ENCODE measurements around the gene SPINK5.
"Not testable (repeated sequence)": the region's sequence is repeated elsewhere in the genome, so short reads cannot be mapped to it uniquely, and the experiment has no call there.

The SPINK5 gene, protein sequence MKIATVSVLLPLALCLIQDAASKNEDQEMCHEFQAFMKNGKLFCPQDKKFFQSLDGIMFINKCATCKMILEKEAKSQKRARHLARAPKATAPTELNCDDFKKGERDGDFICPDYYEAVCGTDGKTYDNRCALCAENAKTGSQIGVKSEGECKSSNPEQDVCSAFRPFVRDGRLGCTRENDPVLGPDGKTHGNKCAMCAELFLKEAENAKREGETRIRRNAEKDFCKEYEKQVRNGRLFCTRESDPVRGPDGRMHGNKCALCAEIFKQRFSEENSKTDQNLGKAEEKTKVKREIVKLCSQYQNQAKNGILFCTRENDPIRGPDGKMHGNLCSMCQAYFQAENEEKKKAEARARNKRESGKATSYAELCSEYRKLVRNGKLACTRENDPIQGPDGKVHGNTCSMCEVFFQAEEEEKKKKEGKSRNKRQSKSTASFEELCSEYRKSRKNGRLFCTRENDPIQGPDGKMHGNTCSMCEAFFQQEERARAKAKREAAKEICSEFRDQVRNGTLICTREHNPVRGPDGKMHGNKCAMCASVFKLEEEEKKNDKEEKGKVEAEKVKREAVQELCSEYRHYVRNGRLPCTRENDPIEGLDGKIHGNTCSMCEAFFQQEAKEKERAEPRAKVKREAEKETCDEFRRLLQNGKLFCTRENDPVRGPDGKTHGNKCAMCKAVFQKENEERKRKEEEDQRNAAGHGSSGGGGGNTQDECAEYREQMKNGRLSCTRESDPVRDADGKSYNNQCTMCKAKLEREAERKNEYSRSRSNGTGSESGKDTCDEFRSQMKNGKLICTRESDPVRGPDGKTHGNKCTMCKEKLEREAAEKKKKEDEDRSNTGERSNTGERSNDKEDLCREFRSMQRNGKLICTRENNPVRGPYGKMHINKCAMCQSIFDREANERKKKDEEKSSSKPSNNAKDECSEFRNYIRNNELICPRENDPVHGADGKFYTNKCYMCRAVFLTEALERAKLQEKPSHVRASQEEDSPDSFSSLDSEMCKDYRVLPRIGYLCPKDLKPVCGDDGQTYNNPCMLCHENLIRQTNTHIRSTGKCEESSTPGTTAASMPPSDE

GRCh38 chr5:148063861-148064260 is at the start of gene SPINK5:
TSS of gene SPINK5 (plus strand) at chr5:148063980. CDS start at chr5:148064045, 65 bp downstream.
- FAIRE-seq = no peak
- DNase-seq (ENCODE audit: low spot score) = no peak

GRCh38 chr5:148014276-148014675 is 49.5 kb upstream of the SPINK5 start:
- FAIRE-seq (no peak), DNase-seq (ENCODE audit: low spot score) (no peak)

DNA sequence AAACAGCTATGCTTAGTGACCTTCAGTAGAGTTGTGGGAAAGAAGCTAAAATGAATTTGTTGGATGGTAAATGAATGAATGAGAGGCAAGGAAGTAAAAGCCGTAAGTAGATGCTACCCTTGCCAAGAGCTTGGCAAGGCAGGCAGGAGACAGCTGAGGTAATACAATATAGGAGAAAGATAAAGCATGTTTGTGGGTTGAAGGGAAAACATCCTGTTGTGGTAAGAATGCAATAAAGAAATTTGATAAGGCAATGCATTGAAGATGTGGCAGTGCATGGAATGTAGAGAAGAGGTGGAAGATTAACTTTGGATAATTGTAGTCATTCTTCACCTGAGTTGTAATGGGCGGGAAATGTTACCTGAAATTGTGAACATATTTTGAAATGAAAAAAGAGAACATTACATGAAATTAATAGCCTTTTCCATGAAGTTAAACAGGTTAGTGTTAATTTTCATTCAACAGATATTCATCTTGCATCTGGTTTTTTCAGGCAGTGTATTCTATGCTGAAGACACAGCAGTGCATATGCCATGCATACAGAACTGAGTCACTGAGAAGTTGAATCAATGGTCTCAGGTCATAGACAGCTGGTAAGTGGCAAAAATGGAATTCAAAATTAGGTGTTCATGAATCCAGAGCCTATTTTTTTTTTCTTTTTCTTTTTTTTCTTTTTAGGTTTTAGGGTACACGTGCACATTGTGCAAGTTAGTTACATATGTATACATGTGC is 43.4 kb upstream of the SPINK5 start:
- no peak for FAIRE-seq
- no peak for DNase-seq (ENCODE audit: low spot score)

DNA sequence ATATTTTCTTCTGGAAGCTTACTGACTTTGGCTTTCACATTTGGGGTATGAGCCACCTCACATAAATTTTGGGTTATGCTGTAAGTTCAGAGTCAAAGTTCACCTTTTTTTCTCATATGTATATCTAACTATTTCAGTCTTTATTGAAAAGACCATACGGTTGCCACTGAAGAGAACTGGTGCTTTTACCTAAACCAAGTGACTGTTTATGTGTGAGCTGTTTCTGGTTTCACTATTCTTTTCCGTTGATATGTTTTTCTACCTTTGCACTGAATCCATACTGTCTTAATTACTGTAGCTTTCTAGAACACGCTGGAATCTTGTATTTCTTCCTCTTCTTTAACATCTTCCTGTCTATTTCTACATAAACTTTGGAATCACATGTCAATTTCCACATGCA is 36.3 kb upstream of the SPINK5 start:
- DNase-seq (ENCODE audit: low spot score) (no peak), FAIRE-seq (no peak)

DNA sequence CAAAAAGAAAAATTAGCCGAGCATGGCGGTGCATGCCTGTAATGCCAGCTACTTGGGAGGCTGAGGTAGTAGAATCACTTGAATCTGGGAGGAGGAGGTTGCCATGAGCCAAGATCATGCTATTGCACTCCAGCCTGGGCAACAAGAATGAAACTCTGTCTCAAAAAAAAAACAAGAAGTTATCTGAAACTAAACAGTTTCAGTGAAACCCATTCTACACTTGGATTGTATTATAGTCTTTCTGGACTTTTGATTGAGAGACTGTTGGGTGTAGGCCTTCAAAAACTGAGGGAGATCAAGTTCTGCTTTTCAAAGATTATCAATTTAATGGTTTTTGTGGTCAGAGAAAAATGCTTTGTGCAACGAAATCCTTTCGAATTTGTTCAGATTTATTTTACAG is 34.6 kb upstream of the SPINK5 start:
- FAIRE-seq (no peak), DNase-seq (ENCODE audit: low spot score) (no peak)

DNA sequence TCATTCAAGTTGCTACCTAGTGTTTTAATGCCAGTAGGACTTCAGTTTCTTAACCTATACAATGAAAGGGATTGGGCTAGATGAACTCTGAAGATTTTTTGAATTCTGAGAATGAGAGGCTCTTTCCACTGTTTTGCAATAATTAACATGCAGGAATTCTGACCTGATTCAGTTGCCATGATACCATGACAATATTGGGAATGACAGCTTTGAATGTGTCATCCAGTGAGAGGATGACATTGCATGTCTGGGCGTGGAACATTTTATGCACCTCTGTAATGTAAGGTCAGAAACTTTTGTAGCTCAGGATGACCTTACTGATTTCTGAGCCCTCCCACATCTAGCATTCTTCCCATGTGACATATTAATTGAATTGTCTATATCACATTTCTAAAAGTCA is 30.6 kb upstream of the SPINK5 start:
- DNase-seq (ENCODE audit: low spot score) = no peak
- no peak for FAIRE-seq

DNA sequence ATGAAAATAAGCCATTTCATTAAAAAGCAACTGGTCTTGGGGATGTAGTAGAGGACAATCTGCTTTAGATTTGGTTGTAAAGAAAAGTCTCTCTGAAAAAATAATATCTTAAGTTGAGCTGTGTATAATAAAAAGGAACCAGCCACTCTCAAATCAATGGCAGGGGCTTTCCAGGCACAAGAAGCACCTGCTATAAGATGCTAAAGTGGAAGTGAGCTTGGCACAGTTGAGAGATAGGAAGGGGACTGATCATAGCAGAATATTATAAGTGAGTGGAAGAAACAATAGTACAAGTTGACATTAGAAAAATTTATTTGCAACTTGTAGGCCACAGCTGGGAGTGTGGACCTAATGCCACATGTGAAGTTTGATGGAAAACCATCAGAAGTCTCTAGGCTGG is 28.1 kb upstream of the SPINK5 start:
- FAIRE-seq (no peak), DNase-seq (ENCODE audit: low spot score) (no peak)

DNA sequence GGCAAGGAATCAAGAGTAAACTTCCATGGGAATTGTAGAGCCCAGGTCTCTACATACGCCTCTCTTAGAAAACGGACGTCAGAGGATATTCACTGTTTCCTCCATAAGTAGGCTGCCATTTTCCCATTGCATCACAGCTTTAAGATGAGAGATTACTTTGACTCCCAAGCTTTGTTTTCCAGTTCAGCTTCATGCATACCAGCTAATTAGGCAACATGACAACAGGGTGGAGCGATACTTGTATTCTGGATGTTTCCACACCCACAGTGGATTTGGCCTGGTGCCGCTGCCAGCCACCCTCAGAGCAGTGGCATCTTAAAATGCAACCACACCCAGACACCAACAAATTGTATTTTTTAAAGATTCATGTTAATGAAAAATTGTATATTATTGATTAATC is 20.9 kb upstream of the SPINK5 start:
- DNase-seq (ENCODE audit: low spot score) = no peak

GRCh38 chr5:148043705-148044104 is 20.1 kb upstream of the SPINK5 start:
- FAIRE-seq (no peak), DNase-seq (ENCODE audit: low spot score) (no peak)

More for the DNA sequence above, 20.9 kb upstream of the SPINK5 start:
- no peak for FAIRE-seq

- DNase-seq (ENCODE audit: low spot score); FAIRE-seq: not testable (repeated sequence)
Observed at GRCh38 chr5:148055160-148055559, 8.6 kb upstream of the SPINK5 start.

DNA sequence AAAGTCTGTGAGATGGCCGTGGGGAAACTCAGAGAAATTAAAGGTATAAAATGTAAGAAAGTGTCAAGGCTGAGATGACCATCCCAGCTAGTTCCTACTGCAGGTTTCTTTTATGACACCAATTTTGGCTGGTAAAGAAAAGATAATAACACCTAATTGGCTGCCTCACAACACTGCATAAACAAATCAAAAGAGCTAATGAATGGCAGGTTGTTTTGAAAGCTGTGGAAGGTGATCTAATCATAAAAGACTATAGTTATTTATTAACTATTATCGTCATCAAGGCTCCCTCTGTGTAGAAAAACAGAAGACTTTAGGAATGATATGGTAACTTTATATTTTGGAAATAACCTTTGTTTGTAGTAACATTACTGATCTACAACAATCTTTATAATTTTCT is 3.5 kb upstream of the SPINK5 start:
- FAIRE-seq (no peak), DNase-seq (ENCODE audit: low spot score) (no peak)

- DNase-seq (ENCODE audit: low spot score) (no peak), FAIRE-seq (no peak)
Observed at GRCh38 chr5:148060881-148061280, 2.9 kb upstream of the SPINK5 start.

DNA sequence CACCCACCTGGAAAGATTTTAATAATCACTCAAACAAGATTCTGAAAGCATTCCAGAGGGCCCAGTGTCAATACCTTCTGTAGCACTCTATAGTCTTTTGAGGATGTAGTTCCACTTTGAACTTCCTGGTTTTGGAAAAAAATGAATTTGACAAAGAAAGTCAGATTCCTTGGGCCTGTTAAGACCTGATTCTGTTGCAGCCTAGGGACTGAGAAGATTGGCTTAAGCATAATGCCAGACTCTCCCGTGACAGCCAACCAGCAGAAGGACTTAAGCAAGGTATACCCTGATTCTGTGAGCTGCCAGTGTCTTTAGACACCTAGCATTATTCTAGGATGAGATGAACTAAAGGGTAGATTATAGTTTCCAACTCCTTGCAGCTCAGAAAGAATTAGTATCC is 6.8 kb downstream of the SPINK5 start:
- DNase-seq (ENCODE audit: low spot score) (no peak), FAIRE-seq (no peak)

DNA sequence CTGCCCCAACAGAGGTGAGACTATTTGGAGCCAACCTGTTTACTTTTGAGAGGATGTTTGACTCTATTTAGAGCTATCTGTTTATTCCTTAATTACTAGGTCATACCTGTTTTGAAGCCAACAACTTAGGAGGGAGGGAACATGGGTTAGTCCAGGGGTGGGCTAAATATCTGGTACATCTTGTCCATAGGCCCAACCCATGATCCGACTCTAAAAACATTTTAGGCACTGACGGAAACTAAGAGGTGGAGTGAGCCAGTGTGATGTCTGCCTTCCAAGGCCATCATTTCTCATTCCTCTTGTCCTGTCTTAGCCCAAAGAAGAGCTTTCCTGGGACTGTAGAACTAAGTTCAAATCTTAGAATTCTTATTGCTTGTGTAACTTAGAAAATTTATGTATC is 8.4 kb downstream of the SPINK5 start:
- FAIRE-seq = no peak
- DNase-seq (ENCODE audit: low spot score) = no peak

- DNase-seq (ENCODE audit: low spot score) = no peak
- no peak for FAIRE-seq
Observed at GRCh38 chr5:148075529-148075928, 11.7 kb downstream of the SPINK5 start.

DNA sequence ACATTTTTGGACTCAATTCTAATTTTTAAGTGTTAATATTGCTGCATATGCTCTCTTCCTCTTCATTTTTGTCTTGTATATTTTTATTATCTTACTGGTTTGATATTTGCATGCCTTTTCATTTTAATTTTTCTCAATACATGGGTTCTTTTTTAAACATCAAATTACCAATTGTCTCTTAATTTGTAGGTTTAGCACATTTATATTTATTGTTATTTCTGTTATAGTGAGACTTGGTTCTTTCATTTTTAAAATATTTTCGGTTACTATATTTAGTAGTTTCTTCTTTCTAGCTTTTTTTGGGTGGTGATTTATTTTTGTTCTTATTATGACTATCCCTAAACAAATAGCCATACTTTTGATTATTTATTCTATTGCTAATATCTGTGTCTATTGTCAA is 19.4 kb downstream of the SPINK5 start:
- no peak for DNase-seq (ENCODE audit: low spot score)
- no peak for FAIRE-seq

DNA sequence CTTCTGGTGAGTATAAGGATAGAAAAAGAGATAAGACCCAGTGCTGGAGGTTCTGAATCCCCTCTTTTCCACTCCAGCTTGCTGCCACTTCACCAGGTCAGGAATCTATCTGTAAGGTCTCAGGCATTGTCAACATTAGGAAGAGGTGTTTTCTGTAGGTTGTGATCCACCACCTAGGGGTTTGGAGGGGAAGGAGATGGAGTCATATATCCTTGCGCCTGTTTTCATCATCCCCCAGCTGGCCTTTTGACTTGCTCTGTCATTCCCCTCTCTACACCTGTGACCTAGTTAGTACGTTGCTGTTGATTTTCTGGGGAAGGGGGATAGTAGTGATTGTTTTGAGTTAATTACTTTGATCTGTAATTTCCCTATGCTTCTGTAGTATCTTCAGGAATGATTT is 20.5 kb downstream of the SPINK5 start:
- no peak for FAIRE-seq

GRCh38 chr5:148085310-148085709 is 21.5 kb downstream of the SPINK5 start:
- FAIRE-seq (no peak), DNase-seq (ENCODE audit: low spot score) (no peak)

More for the DNA sequence above, 20.5 kb downstream of the SPINK5 start:
- no peak for DNase-seq (ENCODE audit: low spot score)

DNA sequence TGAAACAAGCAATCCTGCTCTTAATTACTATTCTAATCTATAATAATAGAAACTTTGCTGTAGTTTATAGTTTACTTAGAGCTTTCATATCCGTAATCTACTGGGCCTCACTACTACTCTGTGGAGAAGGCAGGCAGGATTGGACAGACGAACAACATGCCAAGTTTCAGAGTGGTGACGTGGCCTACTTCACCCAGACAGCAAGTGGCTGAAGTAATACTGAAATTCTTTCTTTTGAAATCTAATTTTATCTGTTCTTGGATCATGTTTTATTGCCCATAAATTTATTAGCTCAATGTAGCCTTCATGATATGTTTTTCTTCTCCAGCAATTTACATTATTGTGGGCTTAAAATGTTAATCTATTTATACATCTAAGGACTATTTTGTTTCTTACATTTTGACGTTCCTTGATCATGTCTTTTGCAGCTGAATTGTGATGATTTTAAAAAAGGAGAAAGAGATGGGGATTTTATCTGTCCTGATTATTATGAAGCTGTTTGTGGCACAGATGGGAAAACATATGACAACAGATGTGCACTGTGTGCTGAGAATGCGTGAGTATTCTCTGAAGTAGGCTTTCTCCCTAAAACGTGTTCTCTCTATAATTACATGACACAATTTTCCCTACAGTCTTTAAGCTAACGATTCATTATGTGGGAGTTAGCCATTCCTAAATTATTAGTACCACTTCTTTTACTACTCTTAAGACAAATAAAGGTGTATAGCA is 22.4 kb downstream of the SPINK5 start:
- FAIRE-seq = no peak
- DNase-seq (ENCODE audit: low spot score) = no peak

DNA sequence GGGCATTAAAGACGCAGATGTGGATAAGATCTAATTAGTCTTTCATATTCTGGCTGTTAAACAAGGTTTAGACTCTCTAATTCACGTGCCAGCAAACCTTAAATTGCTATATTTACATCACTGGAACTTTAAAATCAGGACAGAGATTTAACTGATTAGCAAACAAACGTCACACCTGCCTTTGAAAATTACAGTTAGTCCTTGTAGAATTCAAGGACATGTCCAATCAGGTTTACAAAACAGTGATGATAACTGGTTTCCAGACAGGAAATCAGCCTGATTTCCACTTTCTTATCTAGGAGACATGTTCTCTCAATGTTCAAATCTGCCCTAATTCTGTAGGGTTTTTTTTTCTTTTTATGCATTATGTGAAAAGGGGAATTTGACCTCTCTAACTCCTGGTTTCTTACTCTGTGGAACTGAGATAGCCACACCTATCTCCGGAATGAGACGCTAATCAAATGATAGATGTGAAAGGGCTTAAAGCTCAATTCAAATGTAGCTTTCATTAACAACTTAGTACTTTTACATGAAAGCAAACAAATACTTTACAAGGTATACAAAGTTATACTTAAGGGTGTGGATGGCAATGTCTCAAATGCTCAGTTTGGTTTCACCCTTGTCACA is 26.5 kb downstream of the SPINK5 start:
- DNase-seq (ENCODE audit: low spot score) (no peak), FAIRE-seq (no peak)

Data from RCC 7860 (cell line).